Breast epithelium (tissue), 4 donors: Measurements from ENCODE around the gene NUP210. TPM values are rescaled to one million over a fixed set of nuclear protein-coding genes. Genes with fewer than 3 reads are reported as not detected.

Experiments used
- DNase-seq, 2 donors: peaks; one replicate each; pipeline ENCODE4 v3.0.0-alpha.2; 2019; ENCODE audit warnings: low spot score in 2 of 2
- H3K27ac ChIP-seq, 2 donors: fragments of 200-600 bp; sonication (generic) in 1 of 2; one replicate each; pipeline ENCODE4 v1.5.1; 2016 to 2019; ENCODE audit warnings: mild to moderate bottlenecking in 1 of 2
- H3K27me3 ChIP-seq, 2 donors: fragments of 200-600 bp; sonication (generic) in 1 of 2; one replicate each; pipeline versions ENCODE4 v1.5.1 to v1.6.0; 2017 to 2019; ENCODE audit warnings: control low read depth in 1 of 2, mild to moderate bottlenecking in 1 of 2
- H3K36me3 ChIP-seq: fragments of 200-600 bp; one replicate; pipeline ENCODE4 v1.5.1; 2019
- H3K4me1 ChIP-seq, 2 donors: fragments of 200-600 bp; sonication (generic); one replicate each; pipeline ENCODE4 v1.5.1; 2016 to 2019; ENCODE audit warnings: control low read depth in 1 of 2
- H3K4me3 ChIP-seq, 3 donors: fragments of 200-600 bp; sonication (generic); 1 replicate in 2 of 3; 2 replicates in 1 of 3; pipeline ENCODE4 v1.5.1; 2016 to 2019; ENCODE audit warnings: mild to moderate bottlenecking in 3 of 3, moderate library complexity in 2 of 3
- H3K9me3 ChIP-seq, 2 donors: fragments of 200-600 bp; sonication (generic) in 1 of 2; one replicate each; pipeline ENCODE4 v1.5.1; 2016 to 2019; ENCODE audit warnings: control low read depth in 1 of 2
- CTCF ChIP-seq, 3 donors: fragments of 450-650 bp; IDR thresholded peaks; one replicate each; pipeline ENCODE4 v1.5.1; 2016 to 2017; ENCODE audit warnings: antibody characterized with exemption in 3 of 3, mild to moderate bottlenecking in 3 of 3, moderate library complexity in 3 of 3
- POLR2A ChIP-seq: fragments of 450-650 bp; IDR thresholded peaks from one replicate; pipeline ENCODE4 v1.6.1; 2016; ENCODE audit warnings: antibody characterized with exemption, mild to moderate bottlenecking, moderate library complexity
- POLR2AphosphoS5 ChIP-seq, 3 donors: sonication (generic); formaldehyde crosslinking; IDR thresholded peaks; one replicate each; pipeline ENCODE4 v1.6.1; 2017; ENCODE audit warnings: antibody characterized with exemption in 3 of 3
- intact Hi-C: fragments of 100-400 bp; cut with DNase I; formaldehyde crosslinking; loops from one replicate; pipeline ENCODE4 v1.15.1; 2023; ENCODE audit warnings: low total_unique reads
- total RNA-seq, 3 donors: library from RNA; depleted of rRNA; stranded (reverse); fragments of >200 nt; gene quantifications; one replicate each; pipeline ENCODE4 v1.1.0, GENCODE V29; 2016

The NUP210 gene
- total RNA-seq, 3 donors from 2014 or later, result 2.2 to 15.2 (median 14.7) TPM

- TF ChIP-seq POLR2A (no peak), CTCF (IDR thresholded peaks at IDR 0.05) (no peak), POLR2AphosphoS5 (IDR thresholded peaks at IDR 0.05) (no peak)
- Histone ChIP-seq H3K36me3 (no peaks in the 10 kb centered on the region), H3K27me3 (no peaks in the 10 kb centered on the region), H3K27ac (no peak overlapping the region), H3K4me1 (no peaks in the 10 kb centered on the region), H3K4me3 (no peak overlapping the region), H3K9me3 (no peaks in the 10 kb centered on the region)
- intact Hi-C loops, result no loop called here
- no peak for DNase-seq
Measured at GRCh38 chr3:13415236-13415986, 4.7 kb downstream of the NUP210 start.

GRCh38 chr3:13414040-13414729, 5.9 kb downstream of the NUP210 start:
- no peak overlapping the region for H3K4me3 ChIP-seq
- H3K4me1 ChIP-seq, result no peaks in the 10 kb centered on the region
- no peaks in the 10 kb centered on the region for H3K27me3 ChIP-seq
- DNase-seq, result no peak
- peak overlapping the region in 1 of 2 donors; percentile 41 for H3K27ac ChIP-seq
- H3K9me3 ChIP-seq, result no peaks in the 10 kb centered on the region
- no peaks in the 10 kb centered on the region for H3K36me3 ChIP-seq
- intact Hi-C loops, result no loop called here
- TF ChIP-seq CTCF (IDR thresholded peaks at IDR 0.05) (no peak), POLR2A (no peak), POLR2AphosphoS5 (IDR thresholded peaks at IDR 0.05) (no peak)

- intact Hi-C loops, result no loop called here
- Histone ChIP-seq H3K4me3 (no peak overlapping the region), H3K27ac (no peak overlapping the region), H3K36me3 (no peaks in the 10 kb centered on the region), H3K9me3 (peaks cover 15 to 17% of the 10 kb centered on the region in 2 donors), H3K4me1 (no peaks in the 10 kb centered on the region), H3K27me3 (no peaks in the 10 kb centered on the region)
- no peak for DNase-seq
- TF ChIP-seq POLR2AphosphoS5 (IDR thresholded peaks at IDR 0.05) (no peak), CTCF (IDR thresholded peaks at IDR 0.05) (no peak), POLR2A (no peak)
Measured at GRCh38 chr3:13411186-13411860, 8.8 kb downstream of the NUP210 start.

GRCh38 chr3:13408890-13409289, 11.2 kb downstream of the NUP210 start:
- Histone ChIP-seq H3K27ac (no peak overlapping the region), H3K4me1 (no peaks in the 10 kb centered on the region), H3K9me3 (peaks cover 15 to 17% of the 10 kb centered on the region in 2 donors), H3K4me3 (no peak overlapping the region), H3K27me3 (no peaks in the 10 kb centered on the region), H3K36me3 (no peaks in the 10 kb centered on the region)
- no peak for DNase-seq
- intact Hi-C loops, result no loop called here
- TF ChIP-seq POLR2AphosphoS5 (IDR thresholded peaks at IDR 0.05) (no peak), CTCF (IDR thresholded peaks at IDR 0.05) (no peak), POLR2A (no peak)
